Airway epithelial cell (primary cell): ENCODE measurements around the gene ESPNL. TPM values are rescaled to one million over a fixed set of nuclear protein-coding genes. Genes with fewer than 3 reads are reported as not detected.

Experiments
- total RNA-seq: library from RNA; depleted of rRNA; stranded (reverse); fragments of >200 nt; gene quantifications from 2 replicates; pipeline ENCODE4 v1.2.3, GENCODE V29; 2015

The ESPNL gene
- 0.28 TPM in 1 of 2 replicates, not detected in the other for total RNA-seq

GRCh38 chr2:238100049-238100820 is at the start of gene ESPNL:
Gene ESPNL, plus strand, starts transcription at chr2:238100340. Its CDS starts 80 bp downstream, at chr2:238100420.

GRCh38 chr2:238060542-238061314 is 39.4 kb upstream of the ESPNL start, which contains the start of gene SCLY:
Gene SCLY, plus strand, starts transcription at chr2:238061001. Its CDS starts 54 bp downstream, at chr2:238061055.

GRCh38 chr2:238138331-238139195 is 38.4 kb downstream of the ESPNL start, which contains the start of gene KLHL30:
Gene KLHL30, plus strand, starts transcription at chr2:238138668. Its CDS starts 2,087 bp downstream, at chr2:238140755.

GRCh38 chr2:238158509-238159070 is 58.5 kb downstream of the ESPNL start, which contains the start of gene ERFE:
Gene ERFE, plus strand, starts transcription at chr2:238158970. Its CDS starts 38 bp downstream, at chr2:238159008.

Other genes starting within 250 kb of the ESPNL start
- 3.3 and 4.4 TPM in 2 replicates for gene RAMP1, start 240.7 kb upstream of the ESPNL start, total RNA-seq
- 84.0 and 85.6 TPM in 2 replicates for gene UBE2F, start 133.3 kb upstream of the ESPNL start, total RNA-seq
- 12.9 and 20.5 TPM in 2 replicates for gene SCLY, start 39.3 kb upstream of the ESPNL start, total RNA-seq
- gene KLHL30, start 38.3 kb downstream of the ESPNL start, total RNA-seq: 0.07 TPM in 1 of 2 replicates, not detected in the other
- 0.56 and 2.0 TPM in 2 replicates for gene ERFE, start 58.6 kb downstream of the ESPNL start, total RNA-seq
- gene ILKAP, start 103.4 kb downstream of the ESPNL start, total RNA-seq: 19.3 and 19.6 TPM in 2 replicates
- 4.2 and 5.4 TPM in 2 replicates for gene HES6, start 139.7 kb downstream of the ESPNL start, total RNA-seq
- gene PER2, start 188.3 kb downstream of the ESPNL start, total RNA-seq: 8.2 and 9.7 TPM in 2 replicates
- gene TRAF3IP1, start 220.2 kb downstream of the ESPNL start, total RNA-seq: 7.6 and 12.2 TPM in 2 replicates